Gastrocnemius medialis (tissue), 4 donors: Measurements from ENCODE around the gene YTHDF1. TPM values are rescaled to one million over a fixed set of nuclear protein-coding genes. Genes with fewer than 3 reads are reported as not detected.

Experiments used
- ATAC-seq, 2 donors: fragments of 150-250 bp; one replicate each; pipeline ENCODE4 v1.9.1; 2016
- DNase-seq, 2 donors: peaks; one replicate each; pipeline ENCODE4 v3.0.0-alpha.2; 2019
- H3K27ac ChIP-seq, 4 donors: fragments of 200-600 bp; sonication (generic); 1 replicate in 1 of 4; 2 replicates in 3 of 4; pipeline ENCODE4 v1.5.1; 2016 to 2018; ENCODE audit warnings: mild to moderate bottlenecking in 2 of 4, moderate library complexity in 1 of 4
- H3K27me3 ChIP-seq, 3 donors: fragments of 200-600 bp; sonication (generic) in 2 of 3; 1 replicate in 1 of 3; 2 replicates in 2 of 3; pipeline versions ENCODE4 v1.5.1 to v1.6.0; 2016 to 2019; ENCODE audit warnings: mild to moderate bottlenecking in 1 of 3, moderate library complexity in 1 of 3
- H3K36me3 ChIP-seq, 2 donors: fragments of 200-600 bp; sonication (generic) in 1 of 2; one replicate each; pipeline ENCODE4 v1.5.1; 2017 to 2018
- H3K4me1 ChIP-seq, 2 donors: fragments of 200-600 bp; sonication (generic) in 1 of 2; one replicate each; pipeline ENCODE4 v1.5.1; 2016 to 2017; ENCODE audit warnings: mild to moderate bottlenecking in 2 of 2
- H3K4me3 ChIP-seq, 4 donors: fragments of 200-600 bp; sonication (generic) in 3 of 4; 1 replicate in 1 of 4; 2 replicates in 3 of 4; pipeline ENCODE4 v1.5.1; 2016 to 2019; ENCODE audit warnings: mild to moderate bottlenecking in 2 of 4
- H3K9me3 ChIP-seq, 3 donors: fragments of 200-600 bp; sonication (generic) in 2 of 3; 1 replicate in 1 of 3; 2 replicates in 2 of 3; pipeline ENCODE4 v1.5.1; 2016 to 2019
- CTCF ChIP-seq, 5 experiments: fragments of 450-650 bp in 3 of 5; fragments of 200-600 bp in 2 of 5; sonication (generic) in 2 of 5; IDR thresholded peaks in 4 of 5; conservative IDR thresholded peaks in 1 of 5; 1 replicate in 4 of 5; 2 replicates in 1 of 5; pipeline ENCODE4 v1.5.1; 2016 to 2019; ENCODE audit warnings: antibody characterized with exemption in 5 of 5, mild to moderate bottlenecking in 3 of 5, moderate library complexity in 3 of 5
- POLR2A ChIP-seq, 2 donors: fragments of 450-650 bp; IDR thresholded peaks; one replicate each; pipeline ENCODE4 v1.6.1; 2017; ENCODE audit warnings: antibody characterized with exemption in 2 of 2, mild to moderate bottlenecking in 2 of 2, moderate library complexity in 2 of 2
- in situ Hi-C, 4 donors: fragments of 200-750 bp; cut with MboI; loops; one replicate each; pipeline versions ENCODE4 v1.15.0 to v1.8.0; 2017; ENCODE audit warnings: low sequenced_read_pairs in 4 of 4
- intact Hi-C: fragments of 100-400 bp; cut with DNase I; formaldehyde crosslinking; loops from one replicate; pipeline ENCODE4 v1.15.1; 2023; ENCODE audit warnings: low total_unique reads
- total RNA-seq, 4 donors: library from RNA; depleted of rRNA; stranded (reverse); fragments of >200 nt; gene quantifications; one replicate each; pipeline versions ENCODE4 v1.1.0 to v1.2.3, GENCODE V29; 2016

Gene YTHDF1
- total RNA-seq, 4 donors from 2014 or later: 37.1 to 45.7 (median 40.4) TPM

- no peak for DNase-seq
Measured at GRCh38 chr20:63175038-63175895, 40.7 kb downstream of the YTHDF1 start.

GRCh38 chr20:63174309-63175037 lies 41.5 kb downstream of the YTHDF1 start:
- Histone ChIP-seq H3K27ac (no peak overlapping the region), H3K27me3 (peaks cover 69 to 76% (median 72%) of the 10 kb centered on the region in 3 donors), H3K4me1 (peaks cover 4 to 5% of the 10 kb centered on the region in 2 donors), H3K9me3 (no peaks in the 10 kb centered on the region), H3K4me3 (no peak overlapping the region), H3K36me3 (no peaks in the 10 kb centered on the region)
- in situ Hi-C loops (no loop called here), intact Hi-C loops (no loop called here)
- ATAC-seq (no peak), DNase-seq (no peak)
- TF ChIP-seq CTCF (IDR thresholded peaks at IDR 0.05 in 4 of 5, conservative IDR thresholded peaks at IDR 0.05 in 1 of 5) (no peak), POLR2A (IDR thresholded peaks at IDR 0.05) (no peak)

More at GRCh38 chr20:63175038-63175895, 40.7 kb downstream of the YTHDF1 start:
- no peak for TF ChIP-seq POLR2A (IDR thresholded peaks at IDR 0.05)
- no peak for TF ChIP-seq CTCF (IDR thresholded peaks at IDR 0.05 in 4 of 5, conservative IDR thresholded peaks at IDR 0.05 in 1 of 5)
- Histone ChIP-seq H3K4me1 (peaks cover 4 to 5% of the 10 kb centered on the region in 2 donors), H3K4me3 (no peak overlapping the region), H3K27me3 (peaks cover 76 to 81% (median 80%) of the 10 kb centered on the region in 3 donors), H3K36me3 (no peaks in the 10 kb centered on the region), H3K27ac (no peak overlapping the region), H3K9me3 (no peaks in the 10 kb centered on the region)
- in situ Hi-C loops (no loop called here), intact Hi-C loops (no loop called here)
- ATAC-seq: no peak

- no peaks in the 10 kb centered on the region for H3K4me1 ChIP-seq
- no peak overlapping the region for H3K4me3 ChIP-seq
- intact Hi-C loops (no loop called here), in situ Hi-C loops (no loop called here)
- H3K27me3 ChIP-seq: peaks cover 62 to 71% (median 67%) of the 10 kb centered on the region in 3 donors
- no peaks in the 10 kb centered on the region for H3K36me3 ChIP-seq
- DNase-seq (no peak), ATAC-seq (no peak)
- TF ChIP-seq POLR2A (IDR thresholded peaks at IDR 0.05) (no peak), CTCF (IDR thresholded peaks at IDR 0.05 in 4 of 5, conservative IDR thresholded peaks at IDR 0.05 in 1 of 5) (no peak)
- no peak overlapping the region for H3K27ac ChIP-seq
- no peaks in the 10 kb centered on the region for H3K9me3 ChIP-seq
Measured at GRCh38 chr20:63173552-63174191, 42.3 kb downstream of the YTHDF1 start.

- peaks cover 56 to 71% (median 60%) of the 10 kb centered on the region in 3 donors for H3K27me3 ChIP-seq
Measured at GRCh38 chr20:63172726-63173125, 43.2 kb downstream of the YTHDF1 start.

More at GRCh38 chr20:63172726-63173125, 43.2 kb downstream of the YTHDF1 start:
- H3K4me1 ChIP-seq: no peaks in the 10 kb centered on the region
- no peak for ATAC-seq
- H3K36me3 ChIP-seq: no peaks in the 10 kb centered on the region
- TF ChIP-seq POLR2A (IDR thresholded peaks at IDR 0.05) (no peak), CTCF (IDR thresholded peaks at IDR 0.05 in 4 of 5, conservative IDR thresholded peaks at IDR 0.05 in 1 of 5) (no peak)
- no peak overlapping the region for H3K4me3 ChIP-seq
- intact Hi-C loops: no loop called here
- in situ Hi-C loops: no loop called here
- H3K27ac ChIP-seq: no peak overlapping the region
- no peaks in the 10 kb centered on the region for H3K9me3 ChIP-seq
- no peak for DNase-seq
